ENCODE measurements around the gene RGL1.

RGL1 gene

GRCh38 chr1:183918589-183918988 is 113.7 kb downstream of the RGL1 start:
- no peaks in the 10 kb centered on the region for H3K27me3 Mint-ChIP-seq (ENCODE audit: low read depth)
- H3K4me1 Mint-ChIP-seq, result peaks cover 19% of the 10 kb centered on the region
- no peak overlapping the region for H3K27ac Mint-ChIP-seq
- no peak for TF ChIP-seq CTCF (IDR thresholded peaks at IDR 0.05; ENCODE audit: unreplicated experiment in 3 of 3)
- H3K4me3 Mint-ChIP-seq, result no peak overlapping the region
- H3K9me3 Mint-ChIP-seq, result no peaks in the 10 kb centered on the region
- H3K36me3 Mint-ChIP-seq (ENCODE audit: low read depth), result peaks cover 64% of the 10 kb centered on the region

- Mint-ChIP-seq H3K27me3 (ENCODE audit: low read depth) (no peaks in the 10 kb centered on the region), H3K4me3 (no peak overlapping the region), H3K4me1 (peaks cover 10% of the 10 kb centered on the region), H3K9me3 (no peaks in the 10 kb centered on the region), H3K36me3 (ENCODE audit: low read depth) (peaks cover 55% of the 10 kb centered on the region), H3K27ac (peak overlapping the region in 1 of 3 experiments; percentile 2)
- no peak for TF ChIP-seq CTCF (IDR thresholded peaks at IDR 0.05; ENCODE audit: unreplicated experiment in 3 of 3)
These were observed 115.7 kb downstream of the RGL1 start for GRCh38 chr1:183920651-183921050.

GRCh38 chr1:183922197-183922596 is 117.3 kb downstream of the RGL1 start:
- H3K36me3 Mint-ChIP-seq (ENCODE audit: low read depth), result peaks cover 59% of the 10 kb centered on the region
- no peaks in the 10 kb centered on the region for H3K27me3 Mint-ChIP-seq (ENCODE audit: low read depth)
- no peak overlapping the region for H3K27ac Mint-ChIP-seq
- no peaks in the 10 kb centered on the region for H3K9me3 Mint-ChIP-seq
- peaks cover 4% of the 10 kb centered on the region for H3K4me1 Mint-ChIP-seq
- H3K4me3 Mint-ChIP-seq, result no peak overlapping the region
- TF ChIP-seq CTCF (IDR thresholded peaks at IDR 0.05; ENCODE audit: unreplicated experiment in 3 of 3), result peak in 1 of 3 experiments; percentile 10

GRCh38 chr1:183925947-183926346 is 121.0 kb downstream of the RGL1 start:
- Mint-ChIP-seq H3K36me3 (ENCODE audit: low read depth) (peaks cover 52% of the 10 kb centered on the region), H3K4me3 (no peak overlapping the region), H3K4me1 (peaks cover 11% of the 10 kb centered on the region), H3K27ac (no peak overlapping the region), H3K9me3 (no peaks in the 10 kb centered on the region), H3K27me3 (ENCODE audit: low read depth) (no peaks in the 10 kb centered on the region)
- no peak for TF ChIP-seq CTCF (IDR thresholded peaks at IDR 0.05; ENCODE audit: unreplicated experiment in 3 of 3)

- peaks cover 22% of the 10 kb centered on the region for H3K4me1 Mint-ChIP-seq
- no peak overlapping the region for H3K27ac Mint-ChIP-seq
- no peaks in the 10 kb centered on the region for H3K9me3 Mint-ChIP-seq
- H3K36me3 Mint-ChIP-seq (ENCODE audit: low read depth), result peaks cover 46% of the 10 kb centered on the region
- no peak for TF ChIP-seq CTCF (IDR thresholded peaks at IDR 0.05; ENCODE audit: unreplicated experiment in 3 of 3)
- H3K27me3 Mint-ChIP-seq (ENCODE audit: low read depth), result no peaks in the 10 kb centered on the region
- no peak overlapping the region for H3K4me3 Mint-ChIP-seq
These were observed 122.1 kb downstream of the RGL1 start for GRCh38 chr1:183926983-183927382.

GRCh38 chr1:183931646-183932271 is 126.8 kb downstream of the RGL1 start:
- peaks cover 61% of the 10 kb centered on the region for H3K4me1 Mint-ChIP-seq
- H3K36me3 Mint-ChIP-seq (ENCODE audit: low read depth), result peaks cover 19% of the 10 kb centered on the region
- no peak for TF ChIP-seq CTCF (IDR thresholded peaks at IDR 0.05; ENCODE audit: unreplicated experiment in 3 of 3)
- H3K27ac Mint-ChIP-seq, result peak overlapping the region; percentile 25 to 90 (median 43)
- peak overlapping the region in 1 of 3 experiments; percentile 24 for H3K4me3 Mint-ChIP-seq
- no peaks in the 10 kb centered on the region for H3K9me3 Mint-ChIP-seq
- no peaks in the 10 kb centered on the region for H3K27me3 Mint-ChIP-seq (ENCODE audit: low read depth)
